Spinal cord (tissue), 10 donors: Measurements from ENCODE around the gene SKA3. TPM values are rescaled to one million over a fixed set of nuclear protein-coding genes. Genes with fewer than 3 reads are reported as not detected.
"Not testable (repeated sequence)": the region's sequence is repeated elsewhere in the genome, so short reads cannot be mapped to it uniquely, and the experiment has no call there.

ENCODE experiments used
- DNase-seq, 6 donors: peaks; one replicate each; pipeline versions ENCODE4 v3.0.0 to v3.0.0-alpha.2; 2013 to 2015; ENCODE audit warnings: low spot score in 6 of 6, low read depth in 4 of 6
- H3K27ac ChIP-seq: one replicate; pipeline ENCODE4 v1.5.1; 2013; ENCODE audit warnings: low read depth, low read length, control low read depth
- H3K27me3 ChIP-seq: one replicate; pipeline ENCODE4 v1.6.1; 2013; ENCODE audit warnings: low read length; ENCODE audit not compliant: control insufficient read depth, insufficient read depth
- H3K36me3 ChIP-seq: one replicate; pipeline ENCODE4 v1.6.1; 2013; ENCODE audit warnings: low read length; ENCODE audit not compliant: control insufficient read depth, insufficient read depth
- H3K4me1 ChIP-seq: one replicate; pipeline ENCODE4 v1.6.1; 2013; ENCODE audit warnings: low read length; ENCODE audit not compliant: control insufficient read depth, insufficient read depth
- H3K4me3 ChIP-seq: one replicate; pipeline ENCODE4 v1.5.1; 2013; ENCODE audit warnings: low read depth, low read length, control low read depth
- H3K9me3 ChIP-seq: one replicate; pipeline ENCODE4 v1.6.1; 2013; ENCODE audit warnings: low read length; ENCODE audit not compliant: control insufficient read depth, insufficient read depth
- WGBS: methylation state at CpG from one replicate; pipeline ENCODE4 v1.1.5; 2013; ENCODE audit warnings: missing lambda C conversion rate; ENCODE audit not compliant: insufficient coverage; 5-methylcytosine and 5-hydroxymethylcytosine counted together
- long read RNA-seq, 4 donors: transcript quantifications; one replicate each; lab custom pipeline, GENCODE V29; 2026
- polyA plus RNA-seq, 2 donors: library from polyadenylated mRNA; unstranded; fragments of 120-200 nt; gene quantifications; one replicate each; pipeline ENCODE4 v1.2.1, GENCODE V29; 2013; ENCODE audit not compliant: insufficient read length in 2 of 2
- total RNA-seq, 2 donors: library from RNA; depleted of rRNA in 1 of 2; stranded (reverse); fragments of 120-200 nt in 1 of 2; fragments of >200 nt in 1 of 2; gene quantifications; one replicate each; pipeline versions ENCODE4 v1.2.3 to v1.2.4, GENCODE V29; 2013 to 2014
- donor health status: healthy.

Gene SKA3
- total RNA-seq (1 to 10 TPM; 6.6 to 7.7 TPM), polyA plus RNA-seq (1 to 10 TPM; 7.2 to 9.2 TPM)
- long read RNA-seq, donor 1, partial matches to known transcripts: 165 of 166 reads
- long read RNA-seq, donor 1, other reads (novel, unspliced or antisense): 0 of 166 reads
- long read RNA-seq, donor 2, partial matches to known transcripts: 0 of 1 reads
- long read RNA-seq, donor 2, other reads (novel, unspliced or antisense): 0 of 1 reads
- long read RNA-seq, donor 3, partial matches to known transcripts: 0 of 3 reads
- long read RNA-seq, donor 3, other reads (novel, unspliced or antisense): 0 of 3 reads
- long read RNA-seq, donor 4, partial matches to known transcripts: 36 of 37 reads
- long read RNA-seq, donor 4, other reads (novel, unspliced or antisense): 0 of 37 reads

- H3K27ac ChIP-seq: peak within 1 kb of the TSS; percentile 98
- peaks cover 9% of the 10 kb centered on the region for H3K4me1 ChIP-seq
- peaks cover 3% of the 10 kb centered on the region for H3K36me3 ChIP-seq
- DNase-seq: peak; percentile 85 to 98 (median 90)
- H3K9me3 ChIP-seq: no peaks in the 10 kb centered on the region
- under 1% methylated on average over 93 of the region's 93 CpGs for WGBS
- peak within 1 kb of the TSS; percentile 94 for H3K4me3 ChIP-seq
- H3K27me3 ChIP-seq: no peaks in the 10 kb centered on the region
These were observed at the start of gene SKA3, which contains the start of gene MRPL57 for GRCh38 chr13:21176215-21176981. TSS of gene SKA3 (minus strand) at chr13:21176552. CDS start at chr13:21176477, 75 bp downstream. TSS of gene MRPL57 (plus strand) at chr13:21176658. CDS start at chr13:21176917, 259 bp downstream.

GRCh38 chr13:21225082-21225481 lies 48.7 kb upstream of the SKA3 start:
- no peaks in the 10 kb centered on the region for H3K4me1 ChIP-seq
- no peak for DNase-seq
- H3K9me3 ChIP-seq: peaks cover 4% of the 10 kb centered on the region
- no peaks in the 10 kb centered on the region for H3K36me3 ChIP-seq
- no peaks in the 10 kb centered on the region for H3K27me3 ChIP-seq
- no peak overlapping the region for H3K4me3 ChIP-seq
- 90% methylated on average over 3 of the region's 6 CpGs for WGBS
- no peak overlapping the region for H3K27ac ChIP-seq

GRCh38 chr13:21221268-21221667 lies 44.9 kb upstream of the SKA3 start:
- Histone ChIP-seq H3K9me3 (peaks cover 4% of the 10 kb centered on the region), H3K4me3 (no peak overlapping the region), H3K4me1 (no peaks in the 10 kb centered on the region), H3K27ac (no peak overlapping the region), H3K27me3 (no peaks in the 10 kb centered on the region), H3K36me3 (no peaks in the 10 kb centered on the region)
- DNase-seq: no peak

GRCh38 chr13:21219716-21220115 lies 43.4 kb upstream of the SKA3 start:
- H3K4me1 ChIP-seq, H3K27ac ChIP-seq, DNase-seq, H3K9me3 ChIP-seq, H3K4me3 ChIP-seq, H3K27me3 ChIP-seq, H3K36me3 ChIP-seq: not testable (repeated sequence)
- 70% methylated on average over 2 of the region's 3 CpGs for WGBS

- H3K4me3 ChIP-seq: no peak overlapping the region
- H3K27ac ChIP-seq: no peak overlapping the region
- no peaks in the 10 kb centered on the region for H3K36me3 ChIP-seq
- 31% methylated on average over 3 of the region's 3 CpGs for WGBS
- H3K4me1 ChIP-seq: no peaks in the 10 kb centered on the region
- no peaks in the 10 kb centered on the region for H3K27me3 ChIP-seq
- no peak for DNase-seq
- peaks cover 4% of the 10 kb centered on the region for H3K9me3 ChIP-seq
These were observed 42.7 kb upstream of the SKA3 start for GRCh38 chr13:21219036-21219381.

- Histone ChIP-seq H3K27me3 (no peaks in the 10 kb centered on the region), H3K4me1 (no peaks in the 10 kb centered on the region), H3K27ac (no peak overlapping the region), H3K9me3 (peaks cover 4% of the 10 kb centered on the region), H3K36me3 (no peaks in the 10 kb centered on the region), H3K4me3 (no peak overlapping the region)
- peak in 2 of 6 donors; percentile 39 to 55 for DNase-seq
- 80% methylated on average over 1 of the region's 7 CpGs for WGBS
These were observed 42.1 kb upstream of the SKA3 start for GRCh38 chr13:21218351-21219035.

- peaks cover 4% of the 10 kb centered on the region for H3K9me3 ChIP-seq
- no peak overlapping the region for H3K27ac ChIP-seq
- H3K4me1 ChIP-seq: no peaks in the 10 kb centered on the region
- H3K4me3 ChIP-seq: no peak overlapping the region
- 28% methylated on average over 8 of the region's 13 CpGs for whole genome bisulfite sequencing
- no peaks in the 10 kb centered on the region for H3K36me3 ChIP-seq
- DNase-seq: peak in 1 of 6 donors; percentile 5
- no peaks in the 10 kb centered on the region for H3K27me3 ChIP-seq
These were observed 40.0 kb upstream of the SKA3 start for GRCh38 chr13:21216332-21216731.

GRCh38 chr13:21215419-21215818 lies 39.1 kb upstream of the SKA3 start:
- not testable (repeated sequence) for H3K27ac ChIP-seq, H3K4me1 ChIP-seq, H3K27me3 ChIP-seq, H3K4me3 ChIP-seq, H3K9me3 ChIP-seq, H3K36me3 ChIP-seq, DNase-seq
- no CpG with 5 or more reads among the region's 6 CpGs for WGBS

GRCh38 chr13:21212138-21212775 lies 35.9 kb upstream of the SKA3 start:
- no peak overlapping the region for H3K27ac ChIP-seq
- 89% methylated on average over 7 of the region's 7 CpGs for whole genome bisulfite sequencing
- no peak overlapping the region for H3K4me3 ChIP-seq
- H3K36me3 ChIP-seq: no peaks in the 10 kb centered on the region
- no peaks in the 10 kb centered on the region for H3K9me3 ChIP-seq
- DNase-seq: no peak
- H3K4me1 ChIP-seq: no peaks in the 10 kb centered on the region
- no peaks in the 10 kb centered on the region for H3K27me3 ChIP-seq
